Parathyroid adenoma (tissue), 2 donors: ENCODE results near the gene DDX21.
"Not testable (repeated sequence)": the region's sequence is repeated elsewhere in the genome, so short reads cannot be mapped to it uniquely, and the experiment has no call there.

Experiments
- H2AFZ ChIP-seq: fragments of 300-600 bp; sonication (generic); one replicate; pipeline ENCODE4 v1.7.0; 2017; ENCODE audit warnings: antibody characterized with exemption, mild to moderate bottlenecking
- H3K27ac ChIP-seq: fragments of 300-600 bp; sonication (generic); one replicate; pipeline ENCODE4 v1.7.0; 2017
- H3K27me3 ChIP-seq: fragments of 300-600 bp; sonication (generic); one replicate; pipeline ENCODE4 v1.7.0; 2017; ENCODE audit warnings: low read length; ENCODE audit not compliant: control insufficient read depth, insufficient read depth
- H3K36me3 ChIP-seq: fragments of 300-600 bp; sonication (generic); one replicate; pipeline ENCODE4 v1.7.0; 2017; ENCODE audit warnings: low read length; ENCODE audit not compliant: control insufficient read depth, insufficient read depth
- H3K4me1 ChIP-seq: fragments of 300-600 bp; sonication (generic); one replicate; pipeline ENCODE4 v1.7.0; 2017; ENCODE audit warnings: control low read depth
- H3K4me2 ChIP-seq: fragments of 300-600 bp; sonication (generic); one replicate; pipeline ENCODE4 v1.7.0; 2017; ENCODE audit warnings: low read length
- H3K4me3 ChIP-seq: fragments of 300-600 bp; sonication (generic); one replicate; pipeline ENCODE4 v1.7.0; 2017; ENCODE audit warnings: low read depth, low read length
- H3K79me2 ChIP-seq: fragments of 300-600 bp; sonication (generic); one replicate; pipeline ENCODE4 v1.7.0; 2017; ENCODE audit warnings: control low read depth
- H3K9ac ChIP-seq: fragments of 300-600 bp; sonication (generic); one replicate; pipeline ENCODE4 v1.7.0; 2017; ENCODE audit warnings: mild to moderate bottlenecking
- H3K9me3 ChIP-seq: fragments of 300-600 bp; sonication (generic); one replicate; pipeline ENCODE4 v1.7.0; 2017; ENCODE audit warnings: low read length; ENCODE audit not compliant: control insufficient read depth
- TF ChIP-seq, protein P1 (sequence below): fragments of 300-600 bp; sonication (generic); IDR thresholded peaks from one replicate; pipeline ENCODE4 v1.7.0; 2017; ENCODE audit warnings: antibody characterized with exemption, mild to moderate bottlenecking
- donor health status: primary hyperparathyroidism.

DDX21 gene

DNA sequence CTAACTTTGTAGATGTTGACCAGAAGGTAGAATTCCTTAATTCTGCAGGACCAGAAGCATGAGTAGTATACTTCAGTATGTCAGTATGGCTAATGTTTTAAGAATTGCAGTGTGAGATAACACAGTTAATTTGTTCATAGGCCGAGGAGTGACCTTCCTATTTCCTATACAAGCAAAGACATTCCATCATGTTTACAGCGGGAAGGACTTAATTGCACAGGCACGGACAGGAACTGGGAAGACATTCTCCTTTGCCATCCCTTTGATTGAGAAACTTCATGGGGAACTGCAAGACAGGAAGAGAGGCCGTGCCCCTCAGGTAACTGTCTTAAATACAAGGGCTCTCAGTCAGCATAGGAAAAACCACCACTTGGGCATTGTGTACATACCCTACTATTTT lies 7.2 kb downstream of the DDX21 start:
- no peaks in the 10 kb centered on the region for H3K79me2 ChIP-seq
- TF ChIP-seq, protein P1, sequence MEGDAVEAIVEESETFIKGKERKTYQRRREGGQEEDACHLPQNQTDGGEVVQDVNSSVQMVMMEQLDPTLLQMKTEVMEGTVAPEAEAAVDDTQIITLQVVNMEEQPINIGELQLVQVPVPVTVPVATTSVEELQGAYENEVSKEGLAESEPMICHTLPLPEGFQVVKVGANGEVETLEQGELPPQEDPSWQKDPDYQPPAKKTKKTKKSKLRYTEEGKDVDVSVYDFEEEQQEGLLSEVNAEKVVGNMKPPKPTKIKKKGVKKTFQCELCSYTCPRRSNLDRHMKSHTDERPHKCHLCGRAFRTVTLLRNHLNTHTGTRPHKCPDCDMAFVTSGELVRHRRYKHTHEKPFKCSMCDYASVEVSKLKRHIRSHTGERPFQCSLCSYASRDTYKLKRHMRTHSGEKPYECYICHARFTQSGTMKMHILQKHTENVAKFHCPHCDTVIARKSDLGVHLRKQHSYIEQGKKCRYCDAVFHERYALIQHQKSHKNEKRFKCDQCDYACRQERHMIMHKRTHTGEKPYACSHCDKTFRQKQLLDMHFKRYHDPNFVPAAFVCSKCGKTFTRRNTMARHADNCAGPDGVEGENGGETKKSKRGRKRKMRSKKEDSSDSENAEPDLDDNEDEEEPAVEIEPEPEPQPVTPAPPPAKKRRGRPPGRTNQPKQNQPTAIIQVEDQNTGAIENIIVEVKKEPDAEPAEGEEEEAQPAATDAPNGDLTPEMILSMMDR, result no peak
- no peaks in the 10 kb centered on the region for H3K36me3 ChIP-seq

DNA sequence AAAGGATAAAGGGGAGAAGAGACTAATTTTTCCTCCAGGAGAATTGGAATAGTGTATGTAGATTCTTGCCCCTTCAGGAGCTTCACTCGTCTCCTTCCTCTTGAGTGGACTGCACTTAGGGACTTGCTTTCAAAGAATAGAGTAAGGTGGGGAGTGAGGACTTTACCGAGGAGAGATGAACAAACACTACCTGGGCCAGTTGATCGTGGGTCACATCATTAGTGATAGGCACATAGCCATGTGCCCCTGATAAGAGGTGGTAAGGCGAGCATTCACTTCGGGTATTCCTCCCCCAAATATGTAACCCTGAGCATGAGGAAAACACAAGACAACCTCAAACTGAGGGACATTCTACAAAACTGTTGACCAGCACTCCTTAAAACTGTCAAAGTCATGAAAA lies 18.0 kb downstream of the DDX21 start:
- TF ChIP-seq, protein P1, result no peak
- H3K9ac ChIP-seq, result no peak overlapping the region
- H2AFZ ChIP-seq, result no peak overlapping the region
- H3K4me3 ChIP-seq, result no peak overlapping the region
- H3K79me2 ChIP-seq, result peaks cover 2% of the 10 kb centered on the region
- no peaks in the 10 kb centered on the region for H3K4me1 ChIP-seq
- H3K4me2 ChIP-seq, result no peak overlapping the region
- no peaks in the 10 kb centered on the region for H3K27me3 ChIP-seq
- no peak overlapping the region for H3K27ac ChIP-seq
- H3K36me3 ChIP-seq, result no peaks in the 10 kb centered on the region
- H3K9me3 ChIP-seq, result no peaks in the 10 kb centered on the region

More for the DNA sequence above, 7.2 kb downstream of the DDX21 start:
- no peak overlapping the region for H3K27ac ChIP-seq
- no peaks in the 10 kb centered on the region for H3K9me3 ChIP-seq
- H3K4me1 ChIP-seq, result no peaks in the 10 kb centered on the region
- no peak overlapping the region for H2AFZ ChIP-seq
- no peak overlapping the region for H3K4me2 ChIP-seq
- H3K27me3 ChIP-seq, result no peaks in the 10 kb centered on the region
- H3K9ac ChIP-seq, result no peak overlapping the region
- H3K4me3 ChIP-seq, result no peak overlapping the region

DNA sequence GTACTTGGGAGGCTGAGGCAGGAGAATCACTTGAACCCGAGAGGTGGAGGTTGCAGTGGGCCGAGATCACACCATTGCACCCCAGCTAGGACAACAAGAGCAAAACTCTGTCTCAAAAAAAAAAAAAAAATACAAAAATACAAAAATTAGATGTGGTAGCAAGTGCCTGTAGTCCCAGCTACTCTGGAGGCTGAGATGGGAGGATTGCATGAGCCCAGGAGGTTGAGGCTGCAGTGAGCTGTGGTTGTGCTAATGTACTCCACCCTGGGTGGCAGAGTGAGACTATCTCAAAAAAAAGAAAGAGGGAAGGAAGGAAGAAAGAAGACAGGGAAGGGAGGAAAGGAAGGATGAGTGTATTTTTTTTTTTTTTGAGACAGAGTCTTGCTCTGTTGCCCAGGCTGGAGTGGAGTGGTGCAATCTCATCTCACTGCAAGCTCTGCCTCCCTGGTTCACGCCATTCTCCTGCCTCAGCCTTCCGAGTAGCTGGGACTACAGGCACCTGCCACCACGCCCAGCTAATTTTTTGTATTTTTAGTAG lies 20.0 kb downstream of the DDX21 start:
- H3K27me3 ChIP-seq, H3K79me2 ChIP-seq, H3K4me2 ChIP-seq, H2AFZ ChIP-seq, H3K9ac ChIP-seq, H3K4me3 ChIP-seq, H3K36me3 ChIP-seq, H3K27ac ChIP-seq, H3K9me3 ChIP-seq, H3K4me1 ChIP-seq: not testable (repeated sequence)

DNA sequence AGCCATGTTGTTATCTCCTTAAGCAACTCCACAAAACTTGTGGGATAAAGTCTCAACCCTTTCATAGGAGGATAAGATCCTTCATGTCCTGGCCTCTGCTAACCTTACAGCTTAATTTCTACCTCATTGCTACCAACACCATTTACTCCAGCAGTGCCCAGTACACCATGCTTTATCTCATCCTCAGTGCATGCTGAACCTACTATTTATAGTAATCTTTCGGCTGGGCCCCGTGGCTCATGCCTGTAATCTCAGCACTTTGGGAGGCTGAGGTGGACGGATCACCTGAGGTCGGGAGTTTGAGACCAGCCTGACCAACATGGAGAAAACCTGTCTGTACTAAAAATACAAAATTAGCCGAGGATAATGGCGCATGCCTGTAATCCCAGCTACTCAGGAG lies 23.8 kb downstream of the DDX21 start:
- H3K9ac ChIP-seq, H3K79me2 ChIP-seq, H3K27ac ChIP-seq, H3K4me1 ChIP-seq, H3K4me2 ChIP-seq, H3K9me3 ChIP-seq, H2AFZ ChIP-seq, H3K27me3 ChIP-seq, H3K4me3 ChIP-seq, H3K36me3 ChIP-seq: not testable (repeated sequence)

DNA sequence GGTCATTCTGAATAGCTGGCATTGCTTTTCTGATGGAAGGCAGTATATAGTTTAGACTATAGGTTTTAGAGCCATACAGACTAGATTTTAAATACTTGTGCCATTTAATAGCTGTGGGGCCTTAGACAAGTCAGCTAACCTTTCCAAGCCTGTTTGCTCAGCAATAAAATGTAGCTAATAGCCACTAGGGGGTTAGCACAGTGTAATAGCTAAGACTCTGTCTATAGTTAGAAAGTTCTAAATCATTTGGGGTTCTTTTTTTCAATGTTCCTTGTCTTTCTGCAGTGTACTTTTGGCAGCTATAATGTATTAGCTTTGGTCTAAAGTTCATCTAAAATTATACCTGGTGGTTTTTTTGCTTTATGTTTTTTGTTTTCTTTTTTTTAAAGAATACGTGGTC lies 25.1 kb downstream of the DDX21 start:
- Histone ChIP-seq H2AFZ (no peak overlapping the region), H3K4me1 (no peaks in the 10 kb centered on the region), H3K9me3 (no peaks in the 10 kb centered on the region), H3K27ac (no peak overlapping the region), H3K4me2 (no peak overlapping the region), H3K9ac (no peak overlapping the region), H3K27me3 (no peaks in the 10 kb centered on the region), H3K36me3 (no peaks in the 10 kb centered on the region), H3K4me3 (no peak overlapping the region), H3K79me2 (no peaks in the 10 kb centered on the region)
- TF ChIP-seq, protein P1, result no peak

DNA sequence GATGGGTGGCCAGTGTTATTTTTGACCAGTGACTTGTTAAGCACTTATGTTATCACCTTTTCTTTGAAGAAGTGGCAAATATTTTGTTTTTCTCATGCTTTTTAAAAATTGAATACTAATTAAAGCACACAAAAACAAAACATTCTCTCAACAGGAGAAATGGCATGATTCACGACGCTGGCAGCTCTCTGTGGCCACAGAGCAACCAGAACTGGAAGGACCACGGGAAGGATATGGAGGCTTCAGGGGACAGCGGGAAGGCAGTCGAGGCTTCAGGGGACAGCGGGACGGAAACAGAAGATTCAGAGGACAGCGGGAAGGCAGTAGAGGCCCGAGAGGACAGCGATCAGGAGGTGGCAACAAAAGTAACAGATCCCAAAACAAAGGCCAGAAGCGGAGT lies 26.4 kb downstream of the DDX21 start:
- no peaks in the 10 kb centered on the region for H3K9me3 ChIP-seq
- H3K27ac ChIP-seq, result no peak overlapping the region
- no peak overlapping the region for H2AFZ ChIP-seq
- H3K4me3 ChIP-seq, result no peak overlapping the region
- no peaks in the 10 kb centered on the region for H3K79me2 ChIP-seq
- no peak overlapping the region for H3K4me2 ChIP-seq
- TF ChIP-seq, protein P1, result no peak
- no peaks in the 10 kb centered on the region for H3K36me3 ChIP-seq
- no peaks in the 10 kb centered on the region for H3K27me3 ChIP-seq
- no peaks in the 10 kb centered on the region for H3K4me1 ChIP-seq
- no peak overlapping the region for H3K9ac ChIP-seq
